GM19043 (cell line): ENCODE data around the gene ARHGEF39.
A peak's percentile ranks its signal among the peaks of the same experiment; 100 is the strongest.
"Not testable (repeated sequence)": the region's sequence is repeated elsewhere in the genome, so short reads cannot be mapped to it uniquely, and the experiment has no call there.

Source experiments
- ATAC-seq: cut with Tn5 transposase; IDR thresholded peaks from one replicate; pipeline ENCODE4 v1.9.1; 2021; ENCODE audit warnings: low read depth; ENCODE audit not compliant: unreplicated experiment

The ARHGEF39 gene

GRCh38 chr9:35628389-35628991 is 36.5 kb downstream of the ARHGEF39 start:
- ATAC-seq, result no peak

DNA sequence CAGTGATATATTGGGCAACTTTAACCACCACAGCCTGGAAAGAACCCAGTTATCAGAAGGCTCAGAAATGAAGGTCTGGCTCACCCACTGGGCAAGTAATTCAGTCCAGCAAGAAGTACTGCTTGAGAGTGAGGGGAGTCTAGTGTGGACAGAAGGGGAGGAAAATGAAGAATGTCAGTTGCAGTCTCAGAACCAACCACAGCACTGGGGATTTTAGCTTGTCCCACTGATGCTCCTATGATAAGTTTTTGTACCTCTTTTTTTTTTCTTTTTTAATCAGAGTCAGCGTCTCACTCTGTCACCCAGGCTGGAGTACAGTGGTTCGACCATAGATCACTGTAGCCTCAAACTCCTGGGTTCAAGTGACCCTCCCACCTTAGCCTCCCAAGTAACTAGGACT is 37.4 kb downstream of the ARHGEF39 start:
- no peak for ATAC-seq

- ATAC-seq, result peak; percentile 50
These were observed 45.2 kb downstream of the ARHGEF39 start for GRCh38 chr9:35619800-35620158.

- peak; percentile 52 for ATAC-seq
These were observed 45.9 kb downstream of the ARHGEF39 start for GRCh38 chr9:35618854-35619799.

- ATAC-seq, result no peak
These were observed 46.7 kb downstream of the ARHGEF39 start, which contains the start of gene CD72 for GRCh38 chr9:35618325-35618727. Gene CD72, minus strand, starts transcription at chr9:35618413. Its CDS starts 110 bp downstream, at chr9:35618303.

- ATAC-seq, result no peak
These were observed 47.4 kb downstream of the ARHGEF39 start for GRCh38 chr9:35617548-35617947.

GRCh38 chr9:35616681-35617459 is 48.1 kb downstream of the ARHGEF39 start:
- ATAC-seq, result no peak

GRCh38 chr9:35615981-35616680 is 48.9 kb downstream of the ARHGEF39 start:
- ATAC-seq, result no peak

DNA sequence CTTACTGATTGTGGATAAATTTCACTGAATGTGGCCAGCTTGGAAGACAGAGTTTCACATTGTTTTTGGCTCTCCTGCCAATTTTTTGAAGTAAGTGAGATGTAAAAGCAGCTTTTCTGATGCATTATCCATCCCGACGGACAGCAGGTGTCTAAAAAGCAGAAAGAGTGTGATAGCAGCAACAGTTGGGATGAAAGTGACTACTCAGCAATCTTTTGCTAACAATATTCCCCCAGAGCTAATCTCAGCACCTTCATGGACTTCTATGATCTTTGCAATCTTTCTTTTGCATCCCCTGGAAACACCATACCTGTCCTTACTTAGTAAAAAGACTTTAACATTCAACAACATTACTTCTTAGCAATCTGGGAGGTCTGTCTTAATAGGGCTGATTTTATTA is 52.2 kb downstream of the ARHGEF39 start:
- ATAC-seq, result no peak

DNA sequence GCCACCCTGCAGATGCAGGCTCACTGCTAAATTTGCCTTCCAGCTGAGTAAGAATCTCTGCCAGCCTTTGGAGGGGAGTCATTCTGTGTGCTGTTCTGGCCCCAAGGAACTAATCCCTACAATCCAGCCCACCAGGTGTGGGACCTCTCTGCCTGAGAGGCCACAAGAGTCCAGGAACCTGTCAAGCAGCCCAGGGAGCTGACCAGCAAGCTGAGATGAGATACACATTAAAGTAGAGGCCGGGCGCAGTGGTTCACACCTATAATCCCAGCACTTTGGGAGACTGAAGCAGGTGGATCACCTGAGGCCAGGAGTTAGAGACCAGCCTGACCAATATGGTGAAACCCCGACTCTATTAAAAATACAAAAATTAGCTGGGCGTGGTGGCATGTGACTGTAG is 52.9 kb downstream of the ARHGEF39 start:
- ATAC-seq, result not testable (repeated sequence)

DNA sequence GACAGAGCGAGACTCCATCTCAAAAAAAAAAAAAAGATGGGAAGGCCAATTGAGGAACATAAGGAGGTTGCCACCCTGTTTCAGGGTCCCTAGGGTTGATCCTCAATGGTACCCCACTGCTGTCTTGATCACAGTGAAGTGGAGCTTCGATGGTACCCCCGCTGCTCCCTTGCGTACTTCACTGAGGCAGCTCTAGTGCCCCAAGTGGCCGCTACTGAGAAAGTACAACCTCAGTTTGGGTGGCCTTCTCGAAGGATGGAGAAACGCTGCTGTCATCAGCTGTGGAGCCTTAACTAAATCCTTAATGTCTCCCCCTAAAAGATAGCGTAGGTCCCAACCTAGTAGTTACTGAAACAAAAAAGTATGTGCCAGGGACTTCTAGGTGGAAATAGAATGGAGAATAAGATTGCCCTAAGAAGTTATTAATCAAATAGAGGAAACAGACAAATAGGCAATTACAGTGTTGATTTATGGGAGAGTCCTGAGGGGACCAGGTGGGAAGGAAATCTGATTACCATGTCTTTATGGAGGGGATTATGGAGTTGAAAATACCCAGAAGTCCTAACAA is 53.7 kb downstream of the ARHGEF39 start:
- ATAC-seq, result no peak

DNA sequence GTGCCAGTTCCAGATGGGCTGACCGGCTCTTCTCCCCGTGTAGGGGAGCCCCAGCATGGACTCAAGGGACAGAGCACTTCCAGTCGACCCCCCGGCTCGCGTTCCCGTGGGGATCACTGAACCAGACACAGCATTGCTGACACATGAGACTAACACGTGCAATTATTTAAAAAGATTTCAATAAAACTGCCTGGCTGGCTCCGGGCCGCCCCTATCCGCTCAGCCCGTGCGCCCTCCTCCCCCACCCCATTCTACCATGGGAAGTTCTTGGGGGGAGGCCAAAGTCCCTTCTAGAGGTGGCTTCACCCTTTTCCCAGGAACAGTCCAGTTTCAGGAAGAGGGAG is 55.2 kb downstream of the ARHGEF39 start:
- ATAC-seq, result no peak
